ENCODE data around the gene CHCHD6.

Gene CHCHD6

GRCh38 chr3:126859415-126860246 lies 155.6 kb downstream of the CHCHD6 start:
- DNase-seq (ENCODE audit: low read depth in 2 of 2), result no peak

GRCh38 chr3:126865736-126866135 lies 161.7 kb downstream of the CHCHD6 start:
- DNase-seq (ENCODE audit: low read depth in 2 of 2), result no peak

DNA sequence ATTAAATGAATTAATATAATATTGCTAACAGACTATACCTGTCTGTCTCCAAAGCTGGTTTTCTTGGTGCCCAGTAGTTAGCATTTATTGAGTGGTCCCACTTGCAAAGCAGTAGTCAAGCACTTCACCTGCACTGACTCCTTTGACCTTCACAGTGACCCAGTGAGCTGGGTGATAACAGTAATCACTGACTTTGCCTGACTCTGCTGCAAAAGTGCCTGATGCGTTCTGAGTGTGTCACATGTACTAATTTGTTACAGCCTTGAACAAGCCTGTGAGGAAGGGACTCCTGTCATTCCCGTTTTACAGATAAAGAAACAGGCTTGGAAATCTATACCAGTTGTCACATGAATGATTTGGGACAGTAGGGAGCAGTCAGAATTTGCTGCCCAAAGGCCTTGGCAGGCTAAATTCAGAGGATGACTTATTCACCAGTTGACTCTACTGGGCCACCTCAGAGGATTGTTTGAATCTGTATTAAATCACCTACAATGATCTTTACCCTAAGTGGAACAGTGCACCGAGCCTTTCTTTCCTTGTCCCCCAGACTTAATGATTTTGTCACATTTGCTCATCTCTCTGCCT lies 162.2 kb downstream of the CHCHD6 start:
- no peak for DNase-seq (ENCODE audit: low read depth in 2 of 2)

DNA sequence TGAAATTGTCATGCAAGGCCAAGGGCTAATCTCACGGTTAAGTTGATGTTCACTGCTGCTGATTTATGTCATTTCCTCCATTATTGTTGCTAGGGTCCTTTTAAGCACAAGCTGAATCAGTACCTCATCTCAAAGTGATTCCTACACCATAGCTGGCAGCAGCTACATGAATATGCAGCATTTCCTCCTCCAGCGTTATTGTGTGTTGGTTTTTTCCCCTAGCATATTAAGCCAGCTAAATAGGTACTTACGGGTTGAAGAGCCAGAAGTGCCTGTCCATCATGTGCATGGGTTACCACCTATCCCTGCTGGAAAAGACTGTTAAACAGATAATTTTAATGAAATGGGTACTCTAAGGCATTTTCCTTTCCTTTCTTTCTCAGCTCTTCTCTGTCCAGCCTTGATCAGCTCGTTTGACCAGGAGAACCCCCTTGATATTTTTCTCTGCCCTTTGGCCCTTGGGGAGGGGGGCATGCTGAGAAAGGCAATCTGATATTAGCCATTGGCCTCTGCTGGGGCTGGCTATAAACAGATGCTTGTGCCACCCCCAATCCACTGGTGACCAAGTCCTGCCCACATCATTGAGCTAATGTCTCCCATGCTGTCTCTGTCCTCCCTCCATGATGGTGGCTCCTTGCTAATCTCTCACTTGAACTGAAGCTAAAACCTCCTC lies 163.3 kb downstream of the CHCHD6 start:
- no peak for DNase-seq (ENCODE audit: low read depth in 2 of 2)

GRCh38 chr3:126867863-126868200 lies 163.8 kb downstream of the CHCHD6 start:
- no peak for DNase-seq (ENCODE audit: low read depth in 2 of 2)

DNA sequence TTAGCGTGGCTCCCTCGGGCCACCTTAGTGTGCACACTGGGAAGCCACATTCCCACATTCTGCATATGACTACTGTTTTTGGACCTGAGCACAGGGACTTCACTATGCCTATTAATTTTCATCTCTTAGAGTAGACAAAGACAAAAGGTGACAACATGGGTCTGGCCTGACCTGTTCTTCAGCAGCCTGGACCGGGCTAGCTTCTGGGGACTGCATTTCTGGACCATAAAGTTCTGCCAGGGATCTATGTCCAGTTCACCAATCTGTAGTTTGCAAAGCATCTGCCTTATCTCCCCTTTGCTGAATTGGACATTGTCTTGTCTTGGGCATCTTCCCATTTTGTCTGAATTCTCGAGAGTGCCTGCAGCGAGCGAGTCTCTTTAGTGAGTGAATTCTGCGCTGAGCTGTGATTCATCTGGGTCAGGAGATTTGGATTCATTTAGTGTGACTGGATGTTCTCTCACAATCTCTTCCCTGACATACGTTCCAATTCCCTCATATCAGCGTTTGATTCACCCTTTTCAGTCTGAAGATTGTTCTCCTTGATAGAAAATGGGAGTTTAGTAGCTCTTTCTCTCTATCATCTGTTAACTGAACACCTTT lies 166.7 kb downstream of the CHCHD6 start:
- no peak for DNase-seq (ENCODE audit: low read depth in 2 of 2)

DNA sequence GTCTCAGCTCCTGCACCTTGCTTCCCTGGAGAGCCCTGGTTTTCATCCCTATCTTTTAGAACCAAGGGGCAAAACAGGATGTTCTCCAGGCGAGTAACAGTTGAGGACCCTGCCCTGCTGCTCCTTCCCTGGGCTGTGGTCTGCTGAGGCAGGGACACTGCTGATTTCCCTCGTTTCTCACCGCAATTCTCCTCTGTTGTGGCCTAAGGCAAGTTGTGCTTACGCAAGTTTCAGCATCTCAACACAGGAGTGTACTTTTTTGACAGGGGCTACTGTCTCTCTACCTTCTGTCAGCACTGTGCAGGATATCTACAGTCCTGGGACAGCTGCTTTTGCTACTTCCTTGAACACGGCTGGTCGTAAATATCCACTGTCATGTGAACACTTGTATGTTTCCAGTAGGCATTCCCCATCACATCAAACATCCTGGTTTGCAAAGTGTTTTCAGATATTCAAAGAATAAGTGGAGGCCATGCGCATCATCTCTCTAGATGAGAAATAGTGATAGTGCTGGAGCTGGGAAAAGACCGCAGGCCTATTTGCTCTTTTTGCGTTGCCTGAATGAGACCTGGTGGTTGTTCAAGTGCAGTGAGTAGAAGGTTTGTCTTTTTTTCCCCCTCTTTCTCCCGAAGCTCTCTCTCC lies 168.8 kb downstream of the CHCHD6 start:
- no peak for DNase-seq (ENCODE audit: low read depth in 2 of 2)

DNA sequence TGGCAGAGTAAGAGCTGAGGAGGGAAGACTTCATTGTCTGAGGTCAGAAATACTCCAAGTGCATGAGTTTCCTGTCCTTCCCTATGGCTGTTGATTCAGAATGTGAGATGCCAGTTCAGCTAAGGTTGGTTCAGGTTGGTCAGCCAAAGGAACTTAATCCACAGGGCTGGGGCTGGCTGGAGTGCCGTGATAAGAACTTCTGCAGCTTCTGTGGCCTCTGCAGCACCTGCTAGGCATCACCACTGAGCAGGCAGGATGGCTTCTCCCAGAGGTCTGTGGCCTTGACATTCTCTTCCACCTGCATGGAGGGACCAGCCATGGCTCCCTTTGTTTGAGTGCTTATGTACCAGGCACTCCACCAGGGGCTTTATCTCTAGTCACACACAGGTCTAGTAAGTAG lies 169.4 kb downstream of the CHCHD6 start:
- DNase-seq (ENCODE audit: low read depth in 2 of 2), result no peak

DNA sequence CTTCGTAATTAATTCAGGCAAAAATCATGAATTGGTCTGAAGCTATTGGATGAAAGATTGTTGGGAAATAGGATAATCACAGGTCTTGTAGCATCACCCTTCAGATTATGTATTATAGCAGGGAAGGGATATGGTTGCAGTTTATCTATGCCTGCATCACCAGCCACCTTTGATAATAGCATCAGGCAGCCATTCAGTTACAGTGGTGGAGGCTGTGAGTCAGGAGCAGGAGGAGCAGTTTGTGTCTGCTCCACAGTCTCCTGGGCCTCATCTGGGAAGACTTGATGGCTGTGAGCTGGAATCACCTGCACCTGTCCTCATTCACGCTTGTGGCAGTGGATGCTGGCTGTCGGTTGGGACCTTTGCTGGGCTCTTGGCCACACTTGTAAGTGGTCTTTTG lies 174.6 kb downstream of the CHCHD6 start:
- no peak for DNase-seq (ENCODE audit: low read depth in 2 of 2)

GRCh38 chr3:126880901-126881300 lies 176.9 kb downstream of the CHCHD6 start:
- DNase-seq (ENCODE audit: low read depth in 2 of 2), result no peak

DNA sequence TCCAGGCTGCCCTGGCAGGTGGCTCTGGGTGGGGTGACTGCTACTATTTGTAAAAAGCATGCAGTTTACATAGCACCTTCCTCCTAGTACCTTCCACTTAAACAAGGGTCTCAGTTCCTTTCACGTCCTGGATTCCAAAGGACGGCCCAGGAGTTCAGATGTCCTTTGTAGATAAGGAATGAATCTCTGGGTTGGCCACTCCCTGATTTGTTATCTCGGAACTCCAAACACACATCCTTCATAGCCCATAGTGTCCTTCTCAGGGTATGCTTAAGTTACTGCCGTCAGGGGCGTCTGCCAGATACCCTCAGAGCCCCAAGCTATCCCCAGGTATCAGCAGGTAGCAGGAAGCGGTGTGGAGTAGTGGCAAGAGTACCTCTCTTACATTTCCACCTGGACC lies 177.8 kb downstream of the CHCHD6 start:
- DNase-seq (ENCODE audit: low read depth in 2 of 2), result no peak

DNA sequence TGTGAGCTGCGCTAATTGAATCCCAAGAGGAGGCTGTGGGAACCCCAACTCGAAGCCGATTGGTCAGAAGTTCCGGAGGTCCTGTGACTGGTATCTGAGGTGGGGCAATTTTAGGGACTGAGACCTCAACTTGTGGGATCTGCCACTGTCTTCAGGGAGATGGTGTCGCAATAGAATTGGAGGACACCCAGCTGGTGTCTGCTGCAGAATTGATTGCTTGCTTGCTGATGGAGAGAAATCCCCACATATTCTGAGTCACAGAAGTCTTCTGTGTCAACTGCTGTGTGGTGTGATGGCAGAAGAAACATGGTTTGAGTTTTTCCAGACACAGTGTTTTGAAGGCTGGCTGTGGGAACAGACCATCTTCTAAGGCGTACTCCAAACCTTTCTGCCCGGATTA lies 179.2 kb downstream of the CHCHD6 start:
- DNase-seq (ENCODE audit: low read depth in 2 of 2), result no peak

DNA sequence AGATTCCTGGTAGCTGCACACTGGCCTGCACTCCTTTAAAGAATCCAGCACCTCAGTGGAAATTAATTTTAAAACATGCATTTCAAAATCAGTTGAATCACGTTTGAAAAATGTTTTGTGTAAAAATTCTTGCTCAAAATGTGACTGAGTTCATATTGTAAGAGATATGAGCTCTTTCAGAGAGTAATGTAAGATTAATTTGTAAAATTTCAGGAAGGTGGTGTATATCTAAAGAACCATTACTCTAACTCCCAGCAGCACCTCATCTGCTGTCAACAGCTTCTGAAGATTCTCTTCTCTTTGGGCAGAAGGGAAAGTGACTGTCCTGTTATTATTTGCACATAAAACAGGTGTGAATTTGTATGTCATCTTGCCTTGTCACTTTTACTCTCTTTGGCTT lies 181.4 kb downstream of the CHCHD6 start:
- DNase-seq (ENCODE audit: low read depth in 2 of 2), result no peak

DNA sequence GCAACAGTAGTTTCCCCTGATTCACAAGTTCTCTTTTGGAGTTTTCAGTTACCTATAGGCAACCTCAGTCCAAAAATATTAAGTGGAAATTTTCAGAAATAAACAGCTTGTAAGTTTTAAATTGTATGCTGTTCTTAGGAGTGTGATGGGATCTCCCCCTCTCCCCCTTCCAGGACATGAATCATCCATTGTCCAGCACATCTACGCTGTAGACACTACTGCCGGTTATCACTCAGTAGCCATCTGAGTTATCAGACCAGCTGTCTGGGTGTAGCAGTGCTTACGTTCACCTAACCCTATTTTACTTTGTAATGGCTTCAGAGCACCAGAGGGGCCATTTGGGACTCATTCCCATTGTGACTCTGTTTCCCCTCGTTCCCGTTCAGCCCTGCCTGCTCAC lies 182.2 kb downstream of the CHCHD6 start:
- DNase-seq (ENCODE audit: low read depth in 2 of 2), result no peak

- DNase-seq (ENCODE audit: low read depth in 2 of 2), result no peak
These were observed 183.6 kb downstream of the CHCHD6 start for GRCh38 chr3:126887686-126888085.

DNA sequence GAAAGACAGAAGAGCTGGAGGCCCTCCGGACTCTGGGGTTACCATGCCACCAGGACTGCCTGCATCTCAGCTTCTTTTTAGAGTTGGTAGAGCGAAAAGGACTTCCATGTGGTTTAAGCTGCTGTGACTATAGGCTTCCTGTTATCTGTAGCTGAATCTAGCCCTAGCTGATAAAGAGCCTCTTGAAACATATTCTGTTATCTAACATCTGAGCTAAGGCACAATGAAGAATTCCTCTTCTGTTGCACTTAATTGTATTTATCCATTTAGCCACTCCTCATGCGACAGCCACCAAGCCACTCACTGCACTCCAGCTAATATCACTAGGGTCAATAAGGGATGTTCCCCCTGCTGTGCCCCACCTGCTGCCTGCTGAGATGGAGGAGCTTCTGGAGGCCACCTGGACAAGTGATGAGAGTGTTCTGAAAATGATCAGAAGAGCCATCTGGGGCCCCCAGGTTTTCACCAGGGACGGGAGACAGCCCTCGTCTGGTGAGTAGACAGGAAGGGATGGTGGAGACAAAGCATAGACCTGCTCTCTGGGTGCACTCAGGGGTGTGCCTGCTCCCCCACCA lies 184.2 kb downstream of the CHCHD6 start:
- DNase-seq (ENCODE audit: low read depth in 2 of 2), result no peak

DNA sequence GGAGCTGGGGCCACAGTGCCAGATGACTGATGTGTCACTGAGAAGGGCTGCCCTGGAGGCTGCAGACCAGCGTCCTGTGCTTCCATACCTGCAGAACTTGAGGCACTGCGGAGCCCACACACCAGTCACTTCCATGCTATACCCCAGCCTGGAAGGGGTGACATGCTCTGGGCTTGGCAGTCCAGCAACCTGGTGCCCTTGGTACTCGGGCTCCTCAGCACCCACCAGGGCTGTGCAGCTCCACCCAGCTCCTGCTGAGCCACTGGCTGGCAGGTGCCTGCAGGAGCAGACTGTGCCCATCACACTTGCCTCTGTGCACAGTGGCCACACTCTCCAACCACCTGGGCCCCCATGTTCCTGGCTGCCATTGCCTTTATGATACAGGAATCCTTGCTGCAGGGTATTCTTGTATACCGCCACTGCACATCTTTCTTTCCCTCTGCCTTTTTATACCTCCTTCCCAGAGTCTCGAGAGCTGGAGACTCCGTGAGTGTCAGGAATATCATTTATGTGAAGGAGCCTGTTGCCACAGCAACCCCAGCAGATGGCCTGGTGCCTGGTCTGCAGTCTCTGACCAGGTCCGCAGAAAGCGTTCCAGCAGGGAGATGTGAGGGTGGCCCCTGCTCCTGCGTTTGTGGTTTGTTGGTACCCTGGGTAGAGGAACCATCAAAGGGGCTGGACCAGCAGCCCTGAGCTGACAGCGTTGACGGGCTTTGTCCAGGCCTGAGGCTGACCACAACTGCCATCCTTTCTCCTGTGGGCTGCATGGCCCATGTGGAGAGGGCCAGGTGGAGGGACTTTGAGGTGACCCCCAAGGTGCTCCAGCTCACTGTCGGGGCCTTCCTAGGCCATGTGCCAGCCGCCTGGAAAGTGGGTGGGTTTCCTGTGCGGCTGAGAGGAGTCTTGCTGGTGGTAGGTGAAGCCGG lies 185.5 kb downstream of the CHCHD6 start:
- no peak for DNase-seq (ENCODE audit: low read depth in 2 of 2)

DNA sequence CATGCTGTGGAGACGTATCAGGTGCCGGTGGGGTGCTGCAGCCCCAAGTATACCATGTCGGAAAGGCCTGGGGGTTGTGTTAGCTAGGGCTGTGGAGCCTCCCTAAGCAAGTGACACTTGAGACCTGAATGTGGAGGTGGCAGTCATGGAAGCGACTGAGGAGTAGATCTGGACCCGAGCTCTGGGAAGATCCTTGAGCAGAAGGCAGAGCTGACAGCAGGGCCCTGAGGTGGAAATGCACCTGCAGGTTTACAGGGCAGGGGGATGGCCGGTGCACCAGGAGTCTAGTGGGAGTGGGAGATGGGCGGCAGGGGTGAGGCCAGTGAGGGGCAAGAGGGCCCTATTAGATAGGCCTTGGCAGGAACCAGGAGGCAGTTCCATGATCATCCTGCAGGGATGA lies 187.1 kb downstream of the CHCHD6 start:
- DNase-seq (ENCODE audit: low read depth in 2 of 2), result no peak

DNA sequence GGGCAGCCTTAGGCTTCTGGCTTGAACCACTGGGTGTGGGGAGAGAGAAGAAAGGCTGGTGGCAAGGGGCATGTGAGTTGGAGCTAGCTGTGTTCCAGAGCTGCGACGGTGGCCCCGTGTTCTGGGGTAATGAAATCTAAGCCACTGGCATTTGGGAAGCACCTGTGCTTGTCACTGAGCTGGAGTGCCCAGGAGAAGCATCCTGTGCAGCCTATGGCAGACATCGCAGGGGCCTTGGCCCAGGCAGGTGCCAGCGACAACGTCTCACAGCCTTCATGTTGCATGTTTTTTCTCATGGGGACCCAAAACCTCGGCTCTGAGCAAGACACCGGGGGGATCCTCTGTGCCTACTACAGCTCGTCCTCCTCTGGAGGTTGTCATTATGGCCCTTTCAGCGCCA lies 187.8 kb downstream of the CHCHD6 start:
- DNase-seq (ENCODE audit: low read depth in 2 of 2), result no peak

DNA sequence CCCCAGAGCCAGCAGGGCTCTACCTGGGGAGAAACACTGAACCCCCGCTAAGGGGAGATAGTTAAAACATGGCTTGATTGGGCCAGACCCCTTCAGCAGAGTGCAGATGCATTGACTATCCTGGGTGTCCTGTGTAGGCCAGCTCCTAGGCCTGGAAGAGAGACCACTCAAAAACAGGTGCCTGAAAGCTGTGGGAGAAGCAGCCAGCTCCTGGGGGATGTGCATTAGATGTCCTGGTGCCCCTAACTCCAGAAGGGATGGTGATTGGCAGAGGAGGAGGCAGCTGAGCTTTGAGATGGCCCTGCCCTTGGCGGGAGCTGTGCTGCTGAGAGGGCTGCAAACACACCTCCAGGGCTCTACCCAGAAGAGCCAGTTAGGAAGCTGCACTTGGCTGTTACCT lies 189.6 kb downstream of the CHCHD6 start:
- DNase-seq (ENCODE audit: low read depth in 2 of 2), result no peak

DNA sequence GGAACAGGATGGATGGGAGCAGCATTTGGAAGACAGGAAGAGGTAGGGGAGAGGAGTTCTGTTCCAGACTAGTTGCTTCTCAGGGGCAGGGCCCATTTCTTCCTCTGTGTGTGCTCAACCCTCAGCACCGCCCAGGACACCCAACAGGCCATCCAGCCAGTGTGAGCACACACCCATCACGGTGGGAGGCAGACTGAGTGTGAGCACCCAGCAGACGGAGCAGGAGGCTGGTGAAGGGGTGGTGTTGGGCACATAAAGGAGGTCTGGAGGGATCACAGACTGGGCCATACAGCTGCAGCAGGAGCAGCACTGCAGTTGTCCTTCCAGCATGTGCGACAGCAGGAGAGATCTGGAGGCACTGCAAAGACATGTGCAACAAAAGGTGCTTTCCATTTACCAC lies 190.4 kb downstream of the CHCHD6 start:
- no peak for DNase-seq (ENCODE audit: low read depth in 2 of 2)
